CD4-positive, alpha-beta T cell treated with Interleukin-4 for 4 hours (primary cell): Measurements from ENCODE around the gene AFF4.

ENCODE experiments used
- DNase-seq: peaks from one replicate; pipeline ENCODE4 v3.0.0-alpha.2; 2020

The AFF4 gene

GRCh38 chr5:132825834-132826391 is 137.5 kb downstream of the AFF4 start:
- DNase-seq: no peak
